OCI-LY7 (cell line): ENCODE measurements around the gene GK2. TPM values are rescaled to one million over a fixed set of nuclear protein-coding genes. Genes with fewer than 3 reads are reported as not detected.

Experiments
- BruUV-seq: library from RNA; stranded (reverse); fragments of 400-500 nt; replicated peaks from 2 replicates; lab custom pipeline; 2021; lab: Mats Ljungman, UMichigan
- CTCF ChIA-PET: fragments of 300-600 bp; sonication (Branson Sonifier 250); formaldehyde crosslinking; loops from one replicate; lab custom pipeline; 2022; ENCODE audit warnings: antibody characterized with exemption; ENCODE audit not compliant: unreplicated experiment; lab: Charles Lee
- POLR2A ChIA-PET: fragments of 300-600 bp; sonication (Branson Sonifier 250); formaldehyde crosslinking; loops from one replicate; lab custom pipeline; 2022; ENCODE audit warnings: antibody characterized with exemption; lab: Charles Lee
- DNase-seq: peaks from one replicate; pipeline ENCODE4 v3.0.0-alpha.2; 2015; ENCODE audit warnings: low spot score
- H2AFZ ChIP-seq: fragments of 200-600 bp; sonication (generic), shearing (Covaris generic); 2 replicates; pipeline ENCODE4 v1.6.1; 2014; ENCODE audit warnings: mild to moderate bottlenecking, antibody characterized with exemption, low read length, moderate library complexity
- H3K27ac ChIP-seq: fragments of 200-600 bp; sonication (generic); 2 replicates; pipeline ENCODE4 v1.5.1; 2014; ENCODE audit warnings: mixed run types, low read depth, mild to moderate bottlenecking, moderate library complexity, low read length, inconsistent platforms; ENCODE audit not compliant: poor library complexity, severe bottlenecking
- H3K36me3 ChIP-seq: fragments of 200-600 bp; sonication (generic); 2 replicates; pipeline ENCODE4 v1.6.1; 2014; ENCODE audit warnings: mild to moderate bottlenecking, antibody characterized with exemption, low read length, moderate library complexity, mixed read lengths; ENCODE audit not compliant: insufficient read depth
- H3K4me1 ChIP-seq: fragments of 200-600 bp; sonication (generic); 2 replicates; pipeline ENCODE4 v1.5.1; 2014; ENCODE audit warnings: mild to moderate bottlenecking, low read length; ENCODE audit not compliant: insufficient read depth, poor library complexity, severe bottlenecking
- H3K4me2 ChIP-seq: fragments of 200-600 bp; sonication (generic); 2 replicates; pipeline ENCODE4 v1.6.1; 2014; ENCODE audit warnings: mild to moderate bottlenecking, low read length
- H3K4me3 ChIP-seq: fragments of 200-600 bp; sonication (generic); 2 replicates; pipeline ENCODE4 v1.5.1; 2014; ENCODE audit warnings: mild to moderate bottlenecking, low read depth, low read length; ENCODE audit not compliant: poor library complexity, severe bottlenecking
- H3K79me2 ChIP-seq: fragments of 200-600 bp; sonication (generic); 2 replicates; pipeline ENCODE4 v1.6.1; 2016; ENCODE audit warnings: low read depth, mild to moderate bottlenecking, low read length, moderate library complexity, mixed read lengths; ENCODE audit not compliant: insufficient read depth
- H3K9me2 ChIP-seq: fragments of 200-600 bp; sonication (generic); 2 replicates; pipeline ENCODE4 v1.6.1; 2016; ENCODE audit warnings: mild to moderate bottlenecking, low read length, mixed read lengths; ENCODE audit not compliant: insufficient read depth
- H3K9me3 ChIP-seq: fragments of 200-600 bp; sonication (generic); 2 replicates; pipeline ENCODE4 v1.6.1; 2014; ENCODE audit warnings: mild to moderate bottlenecking, mixed run types, low read length, mixed read lengths
- H4K20me1 ChIP-seq: fragments of 200-600 bp; sonication (generic); 2 replicates; pipeline ENCODE4 v1.6.1; 2014; ENCODE audit warnings: mild to moderate bottlenecking, antibody characterized with exemption, low read length, moderate library complexity, mixed read lengths; ENCODE audit not compliant: insufficient read depth
- EZH2phosphoT487 ChIP-seq: fragments of 200-600 bp; sonication (generic); IDR thresholded peaks from 2 replicates; pipeline ENCODE4 v1.6.1; 2018; ENCODE audit warnings: low read depth, borderline replicate concordance, mild to moderate bottlenecking, mixed run types, antibody characterized with exemption, low read length, moderate library complexity, mixed read lengths
- intact Hi-C: fragments of 100-400 bp; cut with micrococcal nuclease; formaldehyde crosslinking; loops from one replicate; pipeline ENCODE4 v1.10.0; 2022; ENCODE audit not compliant: unreplicated experiment
- total RNA-seq, 2 experiments: library from RNA; depleted of rRNA in 1 of 2; stranded (reverse); fragments of >200 nt in 1 of 2; shearing (Covaris generic) in 1 of 2; gene quantifications; 2 replicates each; pipeline ENCODE4 v1.2.3, GENCODE V29; 2014 to 2022
- TF ChIP-seq, protein P1 (sequence below): fragments of 200-600 bp; sonication (generic); conservative IDR thresholded peaks from 2 replicates; pipeline ENCODE4 v1.5.1; 2014; ENCODE audit warnings: mild to moderate bottlenecking, antibody characterized with exemption, low read length, moderate library complexity, mixed read lengths

The GK2 gene
- total RNA-seq, 2 experiments from 2014 or later: not detected

DNA sequence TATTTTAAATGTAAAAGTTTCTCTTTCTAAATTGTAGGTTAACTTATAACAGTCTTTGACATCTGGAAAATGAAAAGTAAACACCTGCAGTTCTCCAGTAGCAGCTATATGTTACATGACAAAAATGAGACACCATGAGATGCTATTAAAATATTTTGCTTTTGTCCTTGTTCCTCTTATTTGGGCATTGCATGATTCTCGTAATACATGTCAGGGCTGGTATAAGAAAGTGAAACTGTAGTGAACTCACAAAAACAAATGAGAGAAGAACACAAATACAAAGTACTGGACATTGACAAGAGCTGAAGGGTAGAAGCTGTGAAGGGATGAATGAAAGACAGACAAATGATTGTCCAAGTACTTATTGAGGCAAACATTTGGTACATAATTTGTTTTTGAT is 9.0 kb downstream of the GK2 start:
- Histone ChIP-seq H3K4me3 (no peak overlapping the region), H3K4me2 (no peak overlapping the region), H4K20me1 (no peaks in the 10 kb centered on the region), H2AFZ (no peak overlapping the region), H3K4me1 (no peaks in the 10 kb centered on the region), H3K9me2 (no peaks in the 10 kb centered on the region), H3K27ac (no peak overlapping the region), H3K79me2 (no peaks in the 10 kb centered on the region), H3K36me3 (no peaks in the 10 kb centered on the region), H3K9me3 (no peaks in the 10 kb centered on the region)
- CTCF ChIA-PET: no interaction called here
- no TSS peak for BruUV-seq
- POLR2A ChIA-PET: no interaction called here
- no peak for TF ChIP-seq EZH2phosphoT487
- TF ChIP-seq, protein P1, sequence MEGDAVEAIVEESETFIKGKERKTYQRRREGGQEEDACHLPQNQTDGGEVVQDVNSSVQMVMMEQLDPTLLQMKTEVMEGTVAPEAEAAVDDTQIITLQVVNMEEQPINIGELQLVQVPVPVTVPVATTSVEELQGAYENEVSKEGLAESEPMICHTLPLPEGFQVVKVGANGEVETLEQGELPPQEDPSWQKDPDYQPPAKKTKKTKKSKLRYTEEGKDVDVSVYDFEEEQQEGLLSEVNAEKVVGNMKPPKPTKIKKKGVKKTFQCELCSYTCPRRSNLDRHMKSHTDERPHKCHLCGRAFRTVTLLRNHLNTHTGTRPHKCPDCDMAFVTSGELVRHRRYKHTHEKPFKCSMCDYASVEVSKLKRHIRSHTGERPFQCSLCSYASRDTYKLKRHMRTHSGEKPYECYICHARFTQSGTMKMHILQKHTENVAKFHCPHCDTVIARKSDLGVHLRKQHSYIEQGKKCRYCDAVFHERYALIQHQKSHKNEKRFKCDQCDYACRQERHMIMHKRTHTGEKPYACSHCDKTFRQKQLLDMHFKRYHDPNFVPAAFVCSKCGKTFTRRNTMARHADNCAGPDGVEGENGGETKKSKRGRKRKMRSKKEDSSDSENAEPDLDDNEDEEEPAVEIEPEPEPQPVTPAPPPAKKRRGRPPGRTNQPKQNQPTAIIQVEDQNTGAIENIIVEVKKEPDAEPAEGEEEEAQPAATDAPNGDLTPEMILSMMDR: no peak
- intact Hi-C loops: no loop called here
- DNase-seq: no peak

DNA sequence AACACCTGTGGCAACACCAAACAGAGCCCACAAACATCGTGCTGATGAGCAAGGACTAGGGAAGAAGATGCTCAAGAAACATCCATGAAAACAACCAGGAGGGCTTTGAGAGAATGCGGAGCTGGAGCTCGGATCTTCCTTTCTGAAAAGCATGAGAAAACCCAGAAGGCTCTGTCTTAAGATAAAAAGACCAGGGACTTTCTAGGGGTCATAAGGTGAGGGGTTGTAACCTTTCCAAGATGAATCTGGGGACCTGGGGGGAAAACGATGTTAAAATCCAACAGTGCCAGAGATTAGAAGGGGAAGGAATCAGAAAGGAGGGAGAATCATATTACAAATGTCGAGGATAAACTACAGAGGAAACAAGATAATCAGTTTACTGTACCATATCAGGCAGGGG is 10.1 kb downstream of the GK2 start:
- ChIA-PET POLR2A (no interaction called here), CTCF (no interaction called here)
- no peaks in the 10 kb centered on the region for H3K79me2 ChIP-seq
- H3K4me3 ChIP-seq: no peak overlapping the region
- no peaks in the 10 kb centered on the region for H3K9me3 ChIP-seq
- no peaks in the 10 kb centered on the region for H3K9me2 ChIP-seq
- no peaks in the 10 kb centered on the region for H3K4me1 ChIP-seq
- no TSS peak for BruUV-seq
- no peaks in the 10 kb centered on the region for H4K20me1 ChIP-seq
- no peaks in the 10 kb centered on the region for H3K36me3 ChIP-seq
- TF ChIP-seq, protein P1: no peak
- no peak for TF ChIP-seq EZH2phosphoT487
- no peak overlapping the region for H2AFZ ChIP-seq
- no peak for DNase-seq
- H3K4me2 ChIP-seq: no peak overlapping the region
- H3K27ac ChIP-seq: no peak overlapping the region
- intact Hi-C loops: no loop called here

DNA sequence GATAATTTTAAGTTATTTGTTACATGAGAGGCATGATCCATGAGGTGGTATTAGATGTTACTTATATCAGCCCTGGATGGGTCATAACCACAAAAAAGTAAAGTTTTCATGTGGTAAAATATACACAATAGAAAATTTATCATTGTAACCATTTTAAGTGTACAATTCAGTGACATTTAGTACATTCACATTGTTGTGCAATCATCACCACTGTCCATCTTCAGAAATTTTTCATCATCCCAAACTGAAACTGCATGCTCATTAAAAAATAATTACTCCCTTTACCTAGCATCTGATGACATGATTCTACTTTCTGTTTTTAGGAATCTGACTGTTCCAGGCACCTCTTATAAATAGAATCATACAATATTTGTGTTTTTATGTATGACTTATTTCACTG is 11.2 kb downstream of the GK2 start:
- Histone ChIP-seq H3K27ac (no peak overlapping the region), H3K9me2 (no peaks in the 10 kb centered on the region), H3K36me3 (no peaks in the 10 kb centered on the region), H4K20me1 (no peaks in the 10 kb centered on the region), H3K4me1 (no peaks in the 10 kb centered on the region), H3K4me3 (no peak overlapping the region), H3K9me3 (no peaks in the 10 kb centered on the region), H2AFZ (no peak overlapping the region), H3K4me2 (no peak overlapping the region), H3K79me2 (no peaks in the 10 kb centered on the region)
- BruUV-seq: no TSS peak
- intact Hi-C loops: no loop called here
- CTCF ChIA-PET: no interaction called here
- POLR2A ChIA-PET: no interaction called here
- DNase-seq: no peak
- no peak for TF ChIP-seq EZH2phosphoT487
- TF ChIP-seq, protein P1: no peak
